GM21825 (cell line): ENCODE data around the gene TSPAN19.

ENCODE experiments used
- ATAC-seq: cut with Tn5 transposase; IDR thresholded peaks from one replicate; pipeline ENCODE4 v1.9.1; 2021; ENCODE audit warnings: mild to moderate bottlenecking, moderate library complexity; ENCODE audit not compliant: unreplicated experiment

The TSPAN19 gene

GRCh38 chr12:85002778-85003296, 33.2 kb downstream of the TSPAN19 start:
- no peak for ATAC-seq

- no peak for ATAC-seq
Measured at GRCh38 chr12:85000729-85001128, 35.3 kb downstream of the TSPAN19 start.

- no peak for ATAC-seq
Measured at GRCh38 chr12:84998341-84998740, 37.7 kb downstream of the TSPAN19 start.

GRCh38 chr12:84996759-84997158, 39.3 kb downstream of the TSPAN19 start:
- ATAC-seq, result no peak

- ATAC-seq, result no peak
Measured at GRCh38 chr12:84995641-84996040, 40.4 kb downstream of the TSPAN19 start.

- no peak for ATAC-seq
Measured at GRCh38 chr12:84994426-84994825, 41.7 kb downstream of the TSPAN19 start.

GRCh38 chr12:84986586-84986985, 49.5 kb downstream of the TSPAN19 start:
- no peak for ATAC-seq

GRCh38 chr12:84986117-84986516, 50.0 kb downstream of the TSPAN19 start:
- no peak for ATAC-seq

- no peak for ATAC-seq
Measured at GRCh38 chr12:84983289-84983688, 52.8 kb downstream of the TSPAN19 start.

- ATAC-seq, result no peak
Measured at GRCh38 chr12:84982888-84983287, 53.2 kb downstream of the TSPAN19 start.

- no peak for ATAC-seq
Measured at GRCh38 chr12:84978921-84979320, 57.2 kb downstream of the TSPAN19 start.

- no peak for ATAC-seq
Measured at GRCh38 chr12:84976133-84976532, 59.9 kb downstream of the TSPAN19 start.

GRCh38 chr12:84974155-84974815, 61.8 kb downstream of the TSPAN19 start:
- no peak for ATAC-seq

GRCh38 chr12:84973026-84973425, 63.1 kb downstream of the TSPAN19 start:
- ATAC-seq, result no peak

GRCh38 chr12:84969226-84969625, 66.9 kb downstream of the TSPAN19 start:
- ATAC-seq, result no peak
